Left forelimb (tissue), 1 donor: ENCODE results near the gene EFNB3.

Experiments
- DNase-seq: peaks from one replicate; pipeline ENCODE4 v3.0.0-alpha.2; 2018; ENCODE audit warnings: low spot score

Gene EFNB3

GRCh38 chr17:7704601-7705268 is at the start of gene EFNB3:
Gene EFNB3 (plus strand): TSS chr17:7705202. CDS start chr17:7705599, 397 bp downstream.
- no peak for DNase-seq

GRCh38 chr17:7655541-7655840 is 49.5 kb upstream of the EFNB3 start:
- no peak for DNase-seq

GRCh38 chr17:7656958-7657609 is 47.9 kb upstream of the EFNB3 start:
- no peak for DNase-seq

GRCh38 chr17:7667656-7668406 is 37.2 kb upstream of the EFNB3 start:
- no peak for DNase-seq

GRCh38 chr17:7668482-7668881 is 36.5 kb upstream of the EFNB3 start:
- DNase-seq: no peak

GRCh38 chr17:7673239-7673638 is 31.8 kb upstream of the EFNB3 start:
- no peak for DNase-seq

GRCh38 chr17:7674934-7675333 is 30.1 kb upstream of the EFNB3 start:
- DNase-seq: no peak

- no peak for DNase-seq
Measured at GRCh38 chr17:7676533-7676932, 28.5 kb upstream of the EFNB3 start.

GRCh38 chr17:7677388-7678067 is 27.5 kb upstream of the EFNB3 start:
- DNase-seq: no peak

- DNase-seq: no peak
Measured at GRCh38 chr17:7684851-7685532, 20.0 kb upstream of the EFNB3 start.

GRCh38 chr17:7685533-7686221 is 19.3 kb upstream of the EFNB3 start:
- peak; percentile 93 for DNase-seq

- DNase-seq: peak; percentile 92
Measured at GRCh38 chr17:7686222-7687071, 18.6 kb upstream of the EFNB3 start.

- peak; percentile 88 for DNase-seq
Measured at GRCh38 chr17:7687072-7687907, 17.7 kb upstream of the EFNB3 start, which contains the start of gene TP53. Gene TP53 (minus strand): TSS chr17:7687490. CDS start chr17:7676594, 10,896 bp downstream.

- peak; percentile 97 for DNase-seq
Measured at GRCh38 chr17:7687908-7688807, 16.8 kb upstream of the EFNB3 start, which contains the start of gene WRAP53. Gene WRAP53 (plus strand): TSS chr17:7688477. CDS start chr17:7688649, 172 bp downstream.

GRCh38 chr17:7688808-7689316 is 16.1 kb upstream of the EFNB3 start:
- DNase-seq: no peak

GRCh38 chr17:7695586-7695985 is 9.4 kb upstream of the EFNB3 start:
- no peak for DNase-seq

- no peak for DNase-seq
Measured at GRCh38 chr17:7697828-7698588, 7.0 kb upstream of the EFNB3 start.
